K562 (cell line): Measurements from ENCODE around the gene ZDHHC5. TPM values are rescaled to one million over a fixed set of nuclear protein-coding genes. Genes with fewer than 3 reads are reported as not detected.

Source experiments
- ARID1B ChIP-seq: fragments of 450-650 bp; IDR thresholded peaks from 2 replicates; pipeline ENCODE4 v1.6.1; 2016; ENCODE audit warnings: antibody characterized with exemption, mild to moderate bottlenecking, inconsistent platforms
- BHLHE40 ChIP-seq: IDR thresholded peaks from 2 replicates; pipeline ENCODE4 v1.6.1; 2011; ENCODE audit warnings: low read length, improper control_type of control experiment
- HNRNPH1 ChIP-seq: fragments of 200-400 bp; formaldehyde crosslinking; optimal IDR thresholded peaks from 2 replicates; pipeline ENCODE3; 2017; ENCODE audit warnings: low read depth, mild to moderate bottlenecking, low read length, moderate library complexity
- JUN ChIP-seq, 2 experiments: sonication (generic) in 1 of 2; formaldehyde crosslinking in 1 of 2; IDR thresholded peaks; 2 replicates each; pipeline versions ENCODE4 v1.6.1 to v1.8.0; 2012 to 2022; ENCODE audit warnings: borderline replicate concordance in 2 of 2, mild to moderate bottlenecking in 2 of 2, improper control_type of control experiment in 1 of 2, low read depth in 1 of 2, low read length in 1 of 2, missing genetic modification reagents in 1 of 2
- PTBP1 ChIP-seq: fragments of 200-400 bp; formaldehyde crosslinking; IDR thresholded peaks from 2 replicates; pipeline ENCODE4 v1.6.1; 2017; ENCODE audit warnings: low read depth, low read length
- PURB ChIP-seq: sonication (generic); formaldehyde crosslinking; IDR thresholded peaks from 2 replicates; pipeline ENCODE4 v1.9.0; 2021; ENCODE audit warnings: low read depth, mild to moderate bottlenecking, missing genetic modification reagents
- RBM25 ChIP-seq: fragments of 200-400 bp; formaldehyde crosslinking; IDR thresholded peaks from 2 replicates; pipeline ENCODE4 v1.6.1; 2018; ENCODE audit warnings: low read length, low read depth, moderate library complexity; ENCODE audit not compliant: severe bottlenecking
- SPI1 ChIP-seq: IDR thresholded peaks from 2 replicates; pipeline ENCODE4 v1.6.1; 2011; ENCODE audit warnings: low read depth, low read length, control low read depth, borderline replicate concordance
- TRIM28 ChIP-seq: fragments of 450-650 bp; IDR thresholded peaks from 2 replicates; pipeline ENCODE4 v1.6.1; 2017
- ZNF3 ChIP-seq: fragments of 250-450 bp; sonication (Bioruptor Pico); IDR thresholded peaks from 2 replicates; pipeline ENCODE4 v1.5.0; 2021; ENCODE audit warnings: mild to moderate bottlenecking, moderate library complexity
- polyA plus RNA-seq, 8 experiments: library from polyadenylated mRNA; depleted of rRNA in 4 of 8; stranded (reverse) in 5 of 8; unstranded in 3 of 8; fragments of >200 nt; fragmentation: Nextera tagmentation in 2 of 8; fragmentation: Illumina TruSeq in 1 of 8; extraction: Ambion mirVana in 2 of 8; extraction: Trizol in 1 of 8; gene quantifications; 2 replicates each; pipeline versions ENCODE4 v1.2.1 to v1.2.3, GENCODE V29; 2011 to 2014; ENCODE audit warnings: inconsistent platforms in 1 of 8, missing spikeins in 1 of 8
- total RNA-seq, 7 experiments: library from RNA; depleted of rRNA in 6 of 7; stranded (reverse); fragments of >200 nt in 6 of 7; fragmentation: Illumina TruSeq in 2 of 7; extraction: Trizol in 2 of 7; gene quantifications; 2 replicates each; pipeline versions ENCODE4 v1.2.1 to v1.2.3, GENCODE V29; 2011 to 2021; ENCODE audit warnings: low replicate concordance in 1 of 7
- TF ChIP-seq, protein P1 (sequence below): fragments of 250-450 bp; sonication (Bioruptor Pico); IDR thresholded peaks from 2 replicates; pipeline ENCODE4 v1.8.0; 2022; ENCODE audit warnings: inconsistent platforms, mild to moderate bottlenecking, moderate library complexity, borderline replicate concordance
- TF ChIP-seq, protein P2 (sequence below): fragments of 450-650 bp; formaldehyde crosslinking; IDR thresholded peaks from 2 replicates; pipeline ENCODE4 v1.4.0; 2022; ENCODE audit warnings: mild to moderate bottlenecking, moderate library complexity
- TF ChIP-seq, protein P3 (sequence below): sonication (generic); formaldehyde crosslinking; IDR thresholded peaks from 2 replicates; pipeline ENCODE4 v1.9.0; 2022; ENCODE audit warnings: mild to moderate bottlenecking, missing genetic modification reagents
- TF ChIP-seq, protein P4 (sequence below): fragments of 450-650 bp; IDR thresholded peaks from 2 replicates; pipeline ENCODE4 v1.6.1; 2016
- TF ChIP-seq, protein P5 (sequence below): sonication (generic); IDR thresholded peaks from 2 replicates; pipeline ENCODE4 v1.6.1; 2016
- TF ChIP-seq, protein P6 (sequence below): fragments of 450-650 bp; IDR thresholded peaks from 2 replicates; pipeline ENCODE4 v1.7.0; 2016; ENCODE audit warnings: borderline replicate concordance

The ZDHHC5 gene
- total and polyA plus RNA-seq, 9 of the 15 experiments (the other 6 are each of a cell fraction or from before 2014, with no cell fraction given) = 3.8 to 64.2 (median 35.9) TPM

DNA sequence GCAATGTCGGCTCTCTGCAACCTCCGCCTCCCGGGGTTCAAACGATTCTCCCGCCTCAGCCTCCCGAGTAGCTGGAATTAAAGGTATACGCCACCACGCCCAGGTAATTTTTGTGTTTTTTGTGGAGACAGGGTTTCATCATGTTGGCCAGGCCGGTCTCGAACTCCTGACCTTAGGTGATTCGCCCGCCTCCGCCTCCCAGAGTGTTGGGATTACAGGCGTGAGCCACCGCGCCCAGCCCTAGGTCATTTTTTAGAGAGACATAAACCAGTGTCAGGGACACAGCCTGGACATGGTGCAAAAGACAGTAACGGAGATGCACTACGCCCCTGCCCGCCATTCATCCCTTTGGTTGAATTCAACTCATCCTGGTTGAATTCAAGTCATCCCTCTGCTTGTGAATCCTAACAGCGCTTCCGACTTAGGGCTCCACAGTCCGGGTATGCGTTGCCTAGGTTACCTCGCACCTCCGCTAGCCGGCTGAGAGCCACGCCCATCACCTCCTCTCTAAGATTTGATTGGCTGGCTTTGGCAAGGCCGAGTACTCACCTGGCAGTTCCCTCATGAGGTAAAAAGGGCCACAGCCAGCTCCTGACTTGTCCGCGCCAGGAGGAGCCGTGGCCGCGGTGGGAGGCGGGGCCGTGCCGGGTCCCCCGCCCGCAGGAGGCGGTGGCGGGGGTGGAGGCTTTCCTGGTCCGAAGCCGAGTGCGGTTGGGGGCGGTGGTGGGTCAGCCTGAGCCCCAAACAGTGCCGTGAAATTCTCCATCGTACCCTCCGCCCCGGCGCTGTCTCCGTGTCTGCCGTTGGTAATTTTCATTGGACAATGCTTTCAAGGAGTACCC, 43.7 kb downstream of the ZDHHC5 start, which contains the start of gene MED19 (continued):
- TF ChIP-seq, protein P1, sequence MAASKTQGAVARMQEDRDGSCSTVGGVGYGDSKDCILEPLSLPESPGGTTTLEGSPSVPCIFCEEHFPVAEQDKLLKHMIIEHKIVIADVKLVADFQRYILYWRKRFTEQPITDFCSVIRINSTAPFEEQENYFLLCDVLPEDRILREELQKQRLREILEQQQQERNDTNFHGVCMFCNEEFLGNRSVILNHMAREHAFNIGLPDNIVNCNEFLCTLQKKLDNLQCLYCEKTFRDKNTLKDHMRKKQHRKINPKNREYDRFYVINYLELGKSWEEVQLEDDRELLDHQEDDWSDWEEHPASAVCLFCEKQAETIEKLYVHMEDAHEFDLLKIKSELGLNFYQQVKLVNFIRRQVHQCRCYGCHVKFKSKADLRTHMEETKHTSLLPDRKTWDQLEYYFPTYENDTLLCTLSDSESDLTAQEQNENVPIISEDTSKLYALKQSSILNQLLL (CRISPR knock-in tag) = no peak
- TF ChIP-seq, protein P2, sequence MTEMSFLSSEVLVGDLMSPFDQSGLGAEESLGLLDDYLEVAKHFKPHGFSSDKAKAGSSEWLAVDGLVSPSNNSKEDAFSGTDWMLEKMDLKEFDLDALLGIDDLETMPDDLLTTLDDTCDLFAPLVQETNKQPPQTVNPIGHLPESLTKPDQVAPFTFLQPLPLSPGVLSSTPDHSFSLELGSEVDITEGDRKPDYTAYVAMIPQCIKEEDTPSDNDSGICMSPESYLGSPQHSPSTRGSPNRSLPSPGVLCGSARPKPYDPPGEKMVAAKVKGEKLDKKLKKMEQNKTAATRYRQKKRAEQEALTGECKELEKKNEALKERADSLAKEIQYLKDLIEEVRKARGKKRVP (CRISPR knock-in tag) = no peak
- TF ChIP-seq, protein P3, sequence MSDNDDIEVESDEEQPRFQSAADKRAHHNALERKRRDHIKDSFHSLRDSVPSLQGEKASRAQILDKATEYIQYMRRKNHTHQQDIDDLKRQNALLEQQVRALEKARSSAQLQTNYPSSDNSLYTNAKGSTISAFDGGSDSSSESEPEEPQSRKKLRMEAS (CRISPR knock-in tag) = no peak; the same call in 1 of the 2 replicates
- TF ChIP-seq, protein P4, sequence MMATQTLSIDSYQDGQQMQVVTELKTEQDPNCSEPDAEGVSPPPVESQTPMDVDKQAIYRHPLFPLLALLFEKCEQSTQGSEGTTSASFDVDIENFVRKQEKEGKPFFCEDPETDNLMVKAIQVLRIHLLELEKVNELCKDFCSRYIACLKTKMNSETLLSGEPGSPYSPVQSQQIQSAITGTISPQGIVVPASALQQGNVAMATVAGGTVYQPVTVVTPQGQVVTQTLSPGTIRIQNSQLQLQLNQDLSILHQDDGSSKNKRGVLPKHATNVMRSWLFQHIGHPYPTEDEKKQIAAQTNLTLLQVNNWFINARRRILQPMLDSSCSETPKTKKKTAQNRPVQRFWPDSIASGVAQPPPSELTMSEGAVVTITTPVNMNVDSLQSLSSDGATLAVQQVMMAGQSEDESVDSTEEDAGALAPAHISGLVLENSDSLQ = no peak
- TF ChIP-seq HNRNPH1 (no peak), TRIM28 (no peak), BHLHE40 (no peak), PTBP1 (no peak), JUN (IDR thresholded peaks at IDR 0.05; ENCODE audit: borderline replicate concordance, low read depth, low read length) (no peak), JUN (CRISPR knock-in tag; IDR thresholded peaks at IDR 0.05; ENCODE audit: borderline replicate concordance) (no peak), PURB (CRISPR knock-in tag) (no peak), SPI1 (no peak), ARID1B (no peak), ZNF3 (CRISPR knock-in tag) (no peak), RBM25 (no peak)
- TF ChIP-seq, protein P5, sequence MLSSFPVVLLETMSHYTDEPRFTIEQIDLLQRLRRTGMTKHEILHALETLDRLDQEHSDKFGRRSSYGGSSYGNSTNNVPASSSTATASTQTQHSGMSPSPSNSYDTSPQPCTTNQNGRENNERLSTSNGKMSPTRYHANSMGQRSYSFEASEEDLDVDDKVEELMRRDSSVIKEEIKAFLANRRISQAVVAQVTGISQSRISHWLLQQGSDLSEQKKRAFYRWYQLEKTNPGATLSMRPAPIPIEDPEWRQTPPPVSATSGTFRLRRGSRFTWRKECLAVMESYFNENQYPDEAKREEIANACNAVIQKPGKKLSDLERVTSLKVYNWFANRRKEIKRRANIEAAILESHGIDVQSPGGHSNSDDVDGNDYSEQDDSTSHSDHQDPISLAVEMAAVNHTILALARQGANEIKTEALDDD = 0 out of 2 replicates have a peak, but pooled peaks have one; percentile 29
- TF ChIP-seq, protein P6, sequence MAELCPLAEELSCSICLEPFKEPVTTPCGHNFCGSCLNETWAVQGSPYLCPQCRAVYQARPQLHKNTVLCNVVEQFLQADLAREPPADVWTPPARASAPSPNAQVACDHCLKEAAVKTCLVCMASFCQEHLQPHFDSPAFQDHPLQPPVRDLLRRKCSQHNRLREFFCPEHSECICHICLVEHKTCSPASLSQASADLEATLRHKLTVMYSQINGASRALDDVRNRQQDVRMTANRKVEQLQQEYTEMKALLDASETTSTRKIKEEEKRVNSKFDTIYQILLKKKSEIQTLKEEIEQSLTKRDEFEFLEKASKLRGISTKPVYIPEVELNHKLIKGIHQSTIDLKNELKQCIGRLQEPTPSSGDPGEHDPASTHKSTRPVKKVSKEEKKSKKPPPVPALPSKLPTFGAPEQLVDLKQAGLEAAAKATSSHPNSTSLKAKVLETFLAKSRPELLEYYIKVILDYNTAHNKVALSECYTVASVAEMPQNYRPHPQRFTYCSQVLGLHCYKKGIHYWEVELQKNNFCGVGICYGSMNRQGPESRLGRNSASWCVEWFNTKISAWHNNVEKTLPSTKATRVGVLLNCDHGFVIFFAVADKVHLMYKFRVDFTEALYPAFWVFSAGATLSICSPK = no peak
